Measurements from ENCODE around the gene ENOSF1. TPM values are rescaled to one million over a fixed set of nuclear protein-coding genes. Genes with fewer than 3 reads are reported as not detected.
A peak's percentile ranks its signal among the peaks of the same experiment; 100 is the strongest.

Gene ENOSF1
- total RNA-seq, 1 experiment from 2014 or later = 48.7 TPM

GRCh38 chr18:657311-658000 lies 55.0 kb downstream of the ENOSF1 start, which contains the start of gene TYMS:
TYMS (plus strand) TSS chr18:657653; CDS start chr18:657743, 90 bp downstream.
- ChIA-PET POLR2A (ENCODE audit: unreplicated experiment) (interaction anchor here (0.7 to 1.3 kb wide), 2 partner anchors 55 to 156 kb away, joined by 4 to 5 read pairs; no protein-coding TSS in a partner anchor), CTCF (interaction anchor here (0.6 kb wide), 1 partner anchor 15 kb away, joined by 3 read pairs; no protein-coding TSS in a partner anchor)
- 0 out of 2 replicates have a peak, but pooled peaks cover 15% of the 10 kb centered on the region for H3K36me3 ChIP-seq (ENCODE audit: low read depth)
- no peak within 1 kb of the TSS for H3K27ac ChIP-seq
- intact Hi-C loops (cut with micrococcal nuclease; ENCODE audit: unreplicated experiment) = loop anchor here (5.0 kb wide), 1 partner anchor 155 kb away; the partner anchor contains the start of gene YES1
- H3K9me3 ChIP-seq (ENCODE audit: insufficient read depth, low read depth) = no peaks in the 10 kb centered on the region
- peaks cover 7% of the 10 kb centered on the region; the same call in 1 of the 2 replicates for H3F3A ChIP-seq (ENCODE audit: insufficient read depth, low read depth)
- H3K4me2 ChIP-seq = peak within 1 kb of the TSS; percentile 83
- BruUV-seq (replicated peaks) = no TSS peak
- H3K4me1 ChIP-seq (replicated peaks; ENCODE audit: insufficient read depth) = peaks cover 11% of the 10 kb centered on the region
- peak within 1 kb of the TSS; percentile 87 for H3K4me3 ChIP-seq
- no peaks in the 10 kb centered on the region for H4K20me1 ChIP-seq (ENCODE audit: insufficient read depth)
- H3K9me2 ChIP-seq (ENCODE audit: insufficient read depth) = no peaks in the 10 kb centered on the region
- peaks cover 21% of the 10 kb centered on the region for H3K79me2 ChIP-seq (ENCODE audit: low read depth)
- peak within 1 kb of the TSS; percentile 97 for H2AFZ ChIP-seq
- TF ChIP-seq EZH2 (IDR thresholded peaks at IDR 0.05; ENCODE audit: low read depth) = no peak
- TF ChIP-seq, protein P1, sequence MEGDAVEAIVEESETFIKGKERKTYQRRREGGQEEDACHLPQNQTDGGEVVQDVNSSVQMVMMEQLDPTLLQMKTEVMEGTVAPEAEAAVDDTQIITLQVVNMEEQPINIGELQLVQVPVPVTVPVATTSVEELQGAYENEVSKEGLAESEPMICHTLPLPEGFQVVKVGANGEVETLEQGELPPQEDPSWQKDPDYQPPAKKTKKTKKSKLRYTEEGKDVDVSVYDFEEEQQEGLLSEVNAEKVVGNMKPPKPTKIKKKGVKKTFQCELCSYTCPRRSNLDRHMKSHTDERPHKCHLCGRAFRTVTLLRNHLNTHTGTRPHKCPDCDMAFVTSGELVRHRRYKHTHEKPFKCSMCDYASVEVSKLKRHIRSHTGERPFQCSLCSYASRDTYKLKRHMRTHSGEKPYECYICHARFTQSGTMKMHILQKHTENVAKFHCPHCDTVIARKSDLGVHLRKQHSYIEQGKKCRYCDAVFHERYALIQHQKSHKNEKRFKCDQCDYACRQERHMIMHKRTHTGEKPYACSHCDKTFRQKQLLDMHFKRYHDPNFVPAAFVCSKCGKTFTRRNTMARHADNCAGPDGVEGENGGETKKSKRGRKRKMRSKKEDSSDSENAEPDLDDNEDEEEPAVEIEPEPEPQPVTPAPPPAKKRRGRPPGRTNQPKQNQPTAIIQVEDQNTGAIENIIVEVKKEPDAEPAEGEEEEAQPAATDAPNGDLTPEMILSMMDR (conservative IDR thresholded peaks at IDR 0.05) = no peak
- peak; percentile 64 to 83 for DNase-seq
- H3K27me3 ChIP-seq (ENCODE audit: insufficient read depth, low read depth) = no peaks in the 10 kb centered on the region

DNA sequence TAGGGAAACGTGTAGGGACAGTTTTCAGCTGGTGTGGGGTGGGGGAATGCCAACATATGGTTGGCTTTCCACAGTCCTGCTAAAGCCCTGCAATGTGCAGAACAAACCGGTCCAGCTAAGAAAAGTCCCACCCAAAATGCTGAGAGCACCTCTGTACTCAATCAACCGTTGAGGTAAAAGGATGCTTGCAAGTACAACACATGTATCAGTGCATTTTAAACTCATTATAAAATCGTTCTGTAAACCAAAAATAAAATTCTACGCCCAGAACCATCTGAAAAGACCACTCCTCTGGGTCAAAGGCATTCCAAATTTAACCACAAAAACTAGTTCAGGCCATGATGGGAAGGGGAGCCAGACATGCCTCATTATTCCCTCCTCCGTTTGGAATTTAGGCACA lies 57.0 kb downstream of the ENOSF1 start:
- Histone ChIP-seq H3K27me3 (ENCODE audit: insufficient read depth, low read depth) (no peaks in the 10 kb centered on the region), H3K79me2 (ENCODE audit: low read depth) (peaks cover 14% of the 10 kb centered on the region), H3F3A (ENCODE audit: insufficient read depth, low read depth) (peaks cover 7% of the 10 kb centered on the region; the same call in 1 of the 2 replicates), H3K4me3 (no peak overlapping the region), H3K9me2 (ENCODE audit: insufficient read depth) (no peaks in the 10 kb centered on the region), H3K27ac (no peak overlapping the region), H3K4me2 (no peak overlapping the region), H3K9me3 (ENCODE audit: insufficient read depth, low read depth) (no peaks in the 10 kb centered on the region), H3K4me1 (replicated peaks; ENCODE audit: insufficient read depth) (peaks cover 11% of the 10 kb centered on the region), H2AFZ (no peak overlapping the region), H3K36me3 (ENCODE audit: low read depth) (0 out of 2 replicates have a peak, but pooled peaks cover 3% of the 10 kb centered on the region), H4K20me1 (ENCODE audit: insufficient read depth) (no peaks in the 10 kb centered on the region)
- ChIA-PET POLR2A (ENCODE audit: unreplicated experiment) (no interaction called here), CTCF (no interaction called here)
- no TSS peak for BruUV-seq (replicated peaks)
- intact Hi-C loops (cut with micrococcal nuclease; ENCODE audit: unreplicated experiment) = loop anchor here (5.0 kb wide), 1 partner anchor 157 kb away; the partner anchor contains the start of gene YES1
- no peak for DNase-seq
- no peak for TF ChIP-seq EZH2 (IDR thresholded peaks at IDR 0.05; ENCODE audit: low read depth)
- TF ChIP-seq, protein P1 (conservative IDR thresholded peaks at IDR 0.05) = no peak

GRCh38 chr18:654601-655000 lies 57.8 kb downstream of the ENOSF1 start:
- intact Hi-C loops (cut with micrococcal nuclease; ENCODE audit: unreplicated experiment) = no loop called here
- CTCF ChIA-PET = interaction anchor here (0.6 kb wide), 1 partner anchor 211 kb away, joined by 7 read pairs; no protein-coding TSS in a partner anchor

More at GRCh38 chr18:654601-655000, 57.8 kb downstream of the ENOSF1 start:
- H3K36me3 ChIP-seq (ENCODE audit: low read depth) = no peaks in the 10 kb centered on the region
- H3K27me3 ChIP-seq (ENCODE audit: insufficient read depth, low read depth) = no peaks in the 10 kb centered on the region
- POLR2A ChIA-PET (ENCODE audit: unreplicated experiment) = interaction anchor here (0.6 kb wide), 1 partner anchor 179 kb away, joined by 5 read pairs; no protein-coding TSS in a partner anchor
- no peak for DNase-seq
- no peak overlapping the region for H3K4me2 ChIP-seq
- no peaks in the 10 kb centered on the region for H4K20me1 ChIP-seq (ENCODE audit: insufficient read depth)
- BruUV-seq (replicated peaks) = no TSS peak
- no peaks in the 10 kb centered on the region for H3K9me3 ChIP-seq (ENCODE audit: insufficient read depth, low read depth)
- no peak overlapping the region for H2AFZ ChIP-seq
- H3F3A ChIP-seq (ENCODE audit: insufficient read depth, low read depth) = peaks cover 7% of the 10 kb centered on the region; the same call in 1 of the 2 replicates
- no peaks in the 10 kb centered on the region for H3K9me2 ChIP-seq (ENCODE audit: insufficient read depth)
- no peak overlapping the region for H3K27ac ChIP-seq
- peaks cover 11% of the 10 kb centered on the region for H3K4me1 ChIP-seq (replicated peaks; ENCODE audit: insufficient read depth)
- no peak overlapping the region for H3K4me3 ChIP-seq
- TF ChIP-seq, protein P1 (conservative IDR thresholded peaks at IDR 0.05) = no peak
- H3K79me2 ChIP-seq (ENCODE audit: low read depth) = peaks cover 14% of the 10 kb centered on the region
